Lower leg skin (tissue), 4 donors: Measurements from ENCODE around the gene PDZD8. TPM values are rescaled to one million over a fixed set of nuclear protein-coding genes. Genes with fewer than 3 reads are reported as not detected.

Experiments used
- DNase-seq, 2 donors: peaks; one replicate each; pipeline ENCODE4 v3.0.0-alpha.2; 2019; ENCODE audit warnings: low spot score in 2 of 2
- H3K4me3 ChIP-seq: fragments of 200-600 bp; sonication (generic); 2 replicates; pipeline ENCODE4 v1.5.1; 2017; ENCODE audit warnings: mild to moderate bottlenecking, low read depth; ENCODE audit not compliant: poor library complexity, severe bottlenecking
- CTCF ChIP-seq, 3 donors: fragments of 450-650 bp; IDR thresholded peaks; one replicate each; pipeline ENCODE4 v1.5.1; 2016; ENCODE audit warnings: antibody characterized with exemption in 3 of 3, mild to moderate bottlenecking in 3 of 3, moderate library complexity in 2 of 3
- POLR2A ChIP-seq, 2 donors: fragments of 450-650 bp; IDR thresholded peaks; one replicate each; pipeline ENCODE4 v1.6.1; 2016 to 2017; ENCODE audit warnings: antibody characterized with exemption in 2 of 2, mild to moderate bottlenecking in 1 of 2, moderate library complexity in 1 of 2
- WGBS, 2 donors: methylation state at CpG; one replicate each; pipeline ENCODE4 v1.1.5; 2018; 5-methylcytosine and 5-hydroxymethylcytosine counted together
- intact Hi-C: fragments of 100-400 bp; cut with DNase I; formaldehyde crosslinking; loops from one replicate; pipeline ENCODE4 v1.15.0; 2023; ENCODE audit warnings: low total_unique reads
- total RNA-seq, 4 donors: library from RNA; depleted of rRNA; stranded (reverse); fragments of >200 nt; gene quantifications; one replicate each; pipeline ENCODE4 v1.1.0, GENCODE V29; 2016

The PDZD8 gene
- total RNA-seq, 4 donors from 2014 or later: 20.6 to 29.4 (median 27.8) TPM

- 82 to 85% methylated on average over 26 of the region's 26 CpGs for WGBS, 2 donors
- peak in 1 of 2 donors; percentile 74 for DNase-seq
- no peak overlapping the region for H3K4me3 ChIP-seq
- intact Hi-C loops: no loop called here
- TF ChIP-seq POLR2A (IDR thresholded peaks at IDR 0.05): no peak
- TF ChIP-seq CTCF (IDR thresholded peaks at IDR 0.05): no peak
These were observed 120.2 kb downstream of the PDZD8 start for GRCh38 chr10:117254774-117255735.

- intact Hi-C loops: no loop called here
- no peak for TF ChIP-seq CTCF (IDR thresholded peaks at IDR 0.05)
- TF ChIP-seq POLR2A (IDR thresholded peaks at IDR 0.05): no peak
- WGBS, 2 donors: 77% methylated on average over 9 of the region's 9 CpGs
- no peak overlapping the region for H3K4me3 ChIP-seq
- peak in 1 of 2 donors; percentile 59 for DNase-seq
These were observed 120.9 kb downstream of the PDZD8 start for GRCh38 chr10:117254338-117254737.

- H3K4me3 ChIP-seq: no peak overlapping the region
- 61 to 73% methylated on average over 9 of the region's 9 CpGs for WGBS, 2 donors
- peak in 1 of 2 donors; percentile 65 for DNase-seq
- intact Hi-C loops: no loop called here
- no peak for TF ChIP-seq POLR2A (IDR thresholded peaks at IDR 0.05)
- TF ChIP-seq CTCF (IDR thresholded peaks at IDR 0.05): no peak
These were observed 121.3 kb downstream of the PDZD8 start for GRCh38 chr10:117253908-117254307.

GRCh38 chr10:117250411-117250810, 124.8 kb downstream of the PDZD8 start:
- no peak for TF ChIP-seq CTCF (IDR thresholded peaks at IDR 0.05)
- no peak for TF ChIP-seq POLR2A (IDR thresholded peaks at IDR 0.05)
- intact Hi-C loops: no loop called here
- no peak overlapping the region for H3K4me3 ChIP-seq
- 60 to 65% methylated on average over 7 of the region's 7 CpGs for whole genome bisulfite sequencing, 2 donors
- DNase-seq: peak in 1 of 2 donors; percentile 49

- intact Hi-C loops: no loop called here
- 55 to 70% methylated on average over 6 of the region's 6 CpGs for WGBS, 2 donors
- TF ChIP-seq CTCF (IDR thresholded peaks at IDR 0.05): no peak
- no peak for TF ChIP-seq POLR2A (IDR thresholded peaks at IDR 0.05)
- no peak overlapping the region for H3K4me3 ChIP-seq
- DNase-seq: no peak
These were observed 125.6 kb downstream of the PDZD8 start for GRCh38 chr10:117249493-117250093.
